Activated CD4-positive, CD25-positive, alpha-beta regulatory T cell (primary cell): ENCODE results near the gene EPHA10.
"Not testable (repeated sequence)": the region's sequence is repeated elsewhere in the genome, so short reads cannot be mapped to it uniquely, and the experiment has no call there.

Experiments
- DNase-seq, 4 experiments: peaks; one replicate each; lab custom pipeline; 2025; lab: John Stamatoyannopoulos, UW

The EPHA10 gene

GRCh38 chr1:37771440-37771839 lies 6.5 kb upstream of the EPHA10 start:
- DNase-seq, result not testable (repeated sequence)

DNA sequence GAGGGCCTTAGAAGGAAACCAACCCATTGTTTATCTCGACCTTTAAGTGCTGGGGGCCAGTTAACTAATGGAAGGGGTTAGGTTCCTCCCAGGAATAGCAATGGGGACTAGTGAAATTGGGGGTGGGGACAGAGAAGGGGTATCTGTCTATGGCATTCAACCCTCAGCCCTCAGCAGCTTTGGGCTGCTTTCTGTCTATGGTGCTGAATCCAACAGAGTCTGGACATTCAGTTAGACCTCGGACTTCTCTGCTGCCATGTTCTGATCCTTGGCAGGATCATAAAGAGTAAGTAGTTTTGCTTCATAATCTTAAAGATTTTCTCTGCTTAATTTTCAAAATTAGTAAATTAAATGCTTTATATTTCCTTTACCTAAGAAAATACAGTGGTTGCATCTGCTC lies 2.6 kb upstream of the EPHA10 start:
- DNase-seq, result no peak

DNA sequence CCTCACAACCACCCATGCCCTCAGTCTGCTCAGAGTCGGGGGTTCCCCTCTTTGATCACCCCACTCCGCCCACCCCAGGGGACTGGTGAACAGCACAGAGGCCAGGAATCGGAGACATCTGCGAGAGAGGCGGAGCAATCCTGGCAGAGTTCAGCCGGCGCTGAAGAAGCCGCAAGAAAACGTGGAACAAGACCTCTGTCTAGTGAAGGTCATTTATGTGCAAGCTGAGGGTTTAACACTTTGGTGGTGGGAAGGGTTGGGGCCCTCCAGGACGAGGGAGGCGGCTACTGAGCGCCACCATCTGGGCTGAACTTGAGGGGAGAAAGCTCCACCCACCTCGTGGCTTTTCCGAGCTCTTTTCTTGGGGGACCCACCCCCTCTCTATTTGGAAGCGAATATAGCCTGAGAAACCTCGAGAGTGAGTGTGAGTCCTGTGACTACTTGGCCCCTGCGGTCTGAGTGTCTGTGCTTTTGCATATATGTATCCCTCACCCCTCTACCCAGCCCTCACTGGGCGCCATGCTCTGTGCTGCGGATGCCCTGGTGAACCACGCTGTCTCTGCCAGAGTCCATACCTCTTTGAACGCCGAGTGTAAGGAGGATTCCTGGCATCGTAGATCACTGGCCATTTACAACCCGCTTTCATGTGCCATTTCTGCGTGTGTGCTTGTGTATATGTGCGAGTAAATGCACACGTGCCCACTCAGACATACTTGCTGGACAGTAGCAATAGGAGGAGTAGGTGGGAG lies 1.2 kb upstream of the EPHA10 start:
- no peak for DNase-seq

DNA sequence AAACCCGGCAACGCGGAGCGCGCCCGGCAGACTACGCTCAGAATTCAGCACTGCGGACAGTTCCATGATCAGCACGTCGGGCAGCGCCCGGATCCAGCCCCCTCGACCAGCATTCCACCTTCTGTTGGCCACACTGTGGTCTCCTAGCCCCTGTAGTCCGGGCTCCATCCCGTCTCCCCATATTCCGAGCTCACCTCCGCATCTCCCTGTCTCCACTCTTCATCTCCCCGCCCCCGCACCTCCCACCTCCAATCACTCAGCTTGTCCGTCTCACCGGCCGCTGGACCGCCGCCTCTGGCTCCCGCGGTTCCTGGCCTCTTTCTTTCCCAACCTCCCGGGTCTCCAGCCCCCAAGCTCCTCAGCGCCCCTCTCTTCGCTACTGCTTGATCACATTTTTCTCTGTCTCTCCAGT lies 500 bp downstream of the EPHA10 start:
- DNase-seq, result no peak

- no peak for DNase-seq
Measured at GRCh38 chr1:37763791-37764413, 1.0 kb downstream of the EPHA10 start.

DNA sequence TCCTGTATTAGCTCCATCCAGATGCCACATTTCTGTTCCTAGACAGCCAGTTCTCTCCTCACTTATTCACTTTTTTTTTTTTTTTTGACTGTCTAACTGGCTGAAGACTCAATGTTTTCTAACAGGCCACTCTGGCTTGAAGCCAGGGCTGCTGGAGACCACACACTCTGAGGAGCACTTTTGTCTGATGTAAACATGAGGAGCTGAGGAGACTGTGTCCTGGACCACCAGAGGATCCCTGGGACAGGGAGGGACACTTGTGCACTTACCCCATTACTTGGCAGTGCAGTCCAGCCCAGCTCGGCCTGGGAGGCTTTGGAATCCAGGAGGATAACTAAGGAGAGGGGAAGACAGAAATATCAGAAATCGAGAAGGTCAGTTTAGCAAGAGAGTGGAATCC lies 2.4 kb downstream of the EPHA10 start:
- DNase-seq, result no peak

DNA sequence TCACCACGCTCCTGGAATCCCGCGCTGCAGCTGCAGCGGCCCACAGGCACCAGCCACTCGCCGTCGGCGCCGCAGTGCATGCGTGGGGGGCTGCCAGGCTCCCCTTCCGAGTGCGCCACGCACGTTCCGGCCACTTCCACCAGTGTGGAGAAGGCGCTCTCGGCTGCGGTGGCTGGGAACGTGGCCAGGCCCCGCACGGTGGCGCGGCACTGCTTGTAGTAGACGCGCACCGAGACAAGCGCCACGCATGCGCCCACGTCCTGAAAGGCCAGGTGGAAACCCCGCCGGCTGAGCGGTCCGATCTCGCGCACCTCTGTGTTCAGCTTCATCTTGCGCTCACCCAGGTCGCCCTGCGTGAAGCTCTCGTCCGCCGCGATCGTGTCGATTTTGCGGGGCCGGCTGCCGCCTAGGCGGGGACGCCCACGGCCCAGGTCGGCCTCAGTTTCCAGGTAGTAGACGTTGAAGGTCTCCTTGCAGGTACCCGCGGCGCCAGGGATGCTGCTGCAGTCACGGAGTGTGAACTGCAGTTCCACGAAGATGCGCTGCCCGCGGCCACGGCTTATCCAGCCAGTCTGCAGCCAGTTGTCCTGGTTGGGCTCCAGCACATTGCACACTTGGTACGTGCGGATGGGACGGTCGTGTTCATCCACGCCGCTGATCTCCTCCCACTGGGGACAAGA lies 3.4 kb downstream of the EPHA10 start:
- no peak for DNase-seq

DNA sequence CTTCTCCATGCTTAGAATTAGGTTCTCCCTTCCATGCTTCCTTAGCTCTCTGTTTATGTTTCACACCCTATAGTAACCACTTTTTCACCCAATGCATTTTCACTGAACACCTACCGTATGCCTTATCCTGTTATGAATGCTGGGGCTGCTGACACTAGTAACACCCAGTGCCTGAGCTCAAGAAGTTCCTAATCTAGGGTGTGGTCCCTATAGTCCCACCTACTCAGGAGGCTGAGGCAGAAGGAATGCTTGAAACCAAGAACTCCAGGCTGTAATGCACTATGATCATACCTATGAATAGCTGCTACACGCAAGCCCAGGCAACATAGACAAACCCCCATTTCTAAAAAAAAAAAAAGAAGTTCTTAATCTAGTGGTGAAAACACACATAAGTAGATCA lies 5.5 kb downstream of the EPHA10 start:
- DNase-seq, result no peak

GRCh38 chr1:37755951-37756560 lies 8.9 kb downstream of the EPHA10 start:
- no peak for DNase-seq

GRCh38 chr1:37755290-37755689 lies 9.6 kb downstream of the EPHA10 start:
- no peak for DNase-seq

- DNase-seq, result no peak
Measured at GRCh38 chr1:37753473-37754321, 11.2 kb downstream of the EPHA10 start.

GRCh38 chr1:37752583-37753471 lies 12.1 kb downstream of the EPHA10 start:
- no peak for DNase-seq

DNA sequence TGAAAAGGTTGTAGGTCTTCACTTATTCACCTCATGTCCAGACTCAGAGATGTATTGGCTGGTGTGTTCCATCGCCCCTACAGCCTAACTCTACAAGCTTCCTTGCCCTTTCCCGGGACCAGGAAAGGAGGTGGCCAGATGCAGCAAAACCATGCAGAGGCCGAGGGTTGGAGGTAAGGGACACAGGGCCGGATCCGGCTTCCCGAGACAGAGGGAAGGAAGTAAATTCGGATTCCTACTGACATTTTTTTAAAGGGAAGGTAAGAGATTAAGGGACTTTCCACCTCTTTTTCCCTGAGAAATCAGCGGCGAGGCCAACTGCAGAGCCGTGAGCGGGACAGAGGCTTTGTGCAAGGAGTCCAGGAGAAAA lies 12.7 kb downstream of the EPHA10 start:
- DNase-seq, result no peak

DNA sequence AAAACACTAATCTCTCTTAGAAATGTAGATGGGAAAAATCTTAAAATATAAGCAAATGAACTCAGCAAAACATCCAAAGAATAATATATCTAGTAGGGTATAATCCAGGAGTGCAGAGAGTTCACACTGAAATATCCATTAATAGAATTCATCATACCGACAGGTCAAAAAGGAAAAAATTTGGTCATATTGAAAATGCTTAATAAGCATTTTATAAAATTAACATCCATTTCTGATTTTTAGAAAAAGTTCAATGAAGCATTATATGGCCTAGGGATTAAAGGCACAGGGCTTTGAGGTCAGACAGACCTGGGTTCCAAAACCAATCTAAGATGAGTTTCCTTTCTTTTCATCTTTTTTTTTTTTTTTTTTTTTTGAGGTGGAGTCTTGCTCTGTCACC lies 16.4 kb downstream of the EPHA10 start:
- no peak for DNase-seq

GRCh38 chr1:37746806-37747205 lies 18.1 kb downstream of the EPHA10 start:
- no peak for DNase-seq

DNA sequence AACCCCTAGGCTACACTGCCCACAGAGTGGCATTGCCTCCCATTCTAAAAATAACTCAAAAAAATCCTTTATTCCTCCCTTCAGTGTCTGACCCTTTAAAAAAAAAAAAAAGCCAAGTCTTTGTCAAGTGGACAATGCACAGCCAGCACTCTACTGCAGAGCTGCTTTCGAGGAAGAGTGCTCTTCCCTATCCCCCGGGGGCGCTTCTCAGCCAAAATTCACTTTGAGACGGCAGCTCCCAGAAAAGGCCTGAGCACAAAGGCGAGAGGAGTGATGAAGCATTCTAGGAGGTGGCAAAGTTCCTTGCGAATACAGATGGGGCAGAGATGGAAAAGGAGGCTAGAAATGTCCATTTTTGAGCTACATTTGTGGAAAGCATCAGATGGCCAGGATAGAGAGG lies 23.3 kb downstream of the EPHA10 start:
- no peak for DNase-seq

- no peak for DNase-seq
Measured at GRCh38 chr1:37741130-37741529, 23.8 kb downstream of the EPHA10 start.

GRCh38 chr1:37739222-37739621 lies 25.7 kb downstream of the EPHA10 start:
- DNase-seq, result no peak

DNA sequence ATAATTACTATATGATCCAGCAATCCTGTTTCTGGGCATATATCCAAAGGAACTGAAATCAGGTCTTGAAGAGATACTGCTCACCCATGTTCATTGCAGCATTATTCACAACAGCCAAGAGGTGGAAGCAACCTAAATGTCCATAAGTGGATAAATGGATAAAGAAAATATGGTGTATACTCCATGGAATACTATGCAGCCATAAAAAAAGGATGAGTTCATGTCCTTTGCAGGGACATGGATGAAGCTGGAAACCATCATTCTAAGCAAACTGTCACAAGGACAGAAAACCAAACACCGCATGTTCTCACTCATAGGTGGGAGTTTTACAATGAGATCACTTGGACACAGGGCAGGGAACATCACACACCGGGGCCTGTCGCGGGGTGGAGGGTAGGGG lies 26.3 kb downstream of the EPHA10 start:
- not testable (repeated sequence) for DNase-seq

GRCh38 chr1:37737975-37738374 lies 26.9 kb downstream of the EPHA10 start:
- DNase-seq, result not testable (repeated sequence)
